ENCODE measurements around the gene LAMA1.

LAMA1 gene

DNA sequence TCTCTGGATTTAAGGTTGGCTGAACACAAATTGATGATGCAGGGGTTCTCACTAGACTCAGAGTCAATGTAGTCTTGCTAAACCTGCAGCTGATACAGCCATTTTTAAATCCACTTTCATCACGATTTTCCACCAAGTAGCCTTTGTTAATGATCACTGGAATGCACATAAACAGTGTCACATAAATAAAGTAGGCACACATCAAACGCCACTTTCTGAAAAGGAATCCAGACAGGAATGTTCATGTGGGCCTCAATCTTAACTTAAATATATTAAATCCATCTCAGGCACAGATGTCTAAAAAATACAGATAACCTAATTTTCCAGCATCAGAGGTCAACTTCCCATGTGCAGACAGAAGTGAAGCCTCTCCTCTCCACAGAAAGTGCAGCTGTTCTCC, 58.3 kb downstream of the LAMA1 start:
- H3F3A ChIP-seq (ENCODE audit: low read depth): no peaks in the 10 kb centered on the region

DNA sequence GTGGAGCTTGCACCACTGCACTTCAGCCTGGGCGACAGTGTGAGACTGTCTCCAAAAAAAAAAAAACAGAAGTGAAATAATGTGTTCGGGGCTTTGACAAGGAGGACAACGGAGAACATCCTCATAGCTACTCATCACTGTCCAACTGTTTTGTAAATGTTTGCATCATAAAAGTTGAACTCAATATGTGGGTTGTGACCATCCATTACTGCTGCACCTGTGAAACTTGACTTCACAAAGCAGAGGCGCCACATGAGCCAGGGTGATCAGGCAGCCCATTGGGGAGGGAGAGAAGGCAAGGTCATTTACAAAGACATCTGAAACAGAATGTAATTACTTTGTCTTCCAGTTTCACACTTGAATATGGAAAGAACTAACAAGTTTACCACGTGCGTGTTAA, 61.6 kb downstream of the LAMA1 start:
- no peaks in the 10 kb centered on the region for H3K27me3 ChIP-seq (ENCODE audit: insufficient read depth, low read length, poor library complexity, severe bottlenecking)
- H3K4me3 ChIP-seq (ENCODE audit: low read length, poor library complexity, severe bottlenecking): no peak overlapping the region
- no peaks in the 10 kb centered on the region for H3K36me3 ChIP-seq (ENCODE audit: insufficient read depth, low read length)
- no peaks in the 10 kb centered on the region for H3K9me2 ChIP-seq (replicated peaks; ENCODE audit: low read depth, low read length)
- no peak overlapping the region for H3K4me2 ChIP-seq (ENCODE audit: low read depth, low read length, poor library complexity, severe bottlenecking)
- TF ChIP-seq, protein P1, sequence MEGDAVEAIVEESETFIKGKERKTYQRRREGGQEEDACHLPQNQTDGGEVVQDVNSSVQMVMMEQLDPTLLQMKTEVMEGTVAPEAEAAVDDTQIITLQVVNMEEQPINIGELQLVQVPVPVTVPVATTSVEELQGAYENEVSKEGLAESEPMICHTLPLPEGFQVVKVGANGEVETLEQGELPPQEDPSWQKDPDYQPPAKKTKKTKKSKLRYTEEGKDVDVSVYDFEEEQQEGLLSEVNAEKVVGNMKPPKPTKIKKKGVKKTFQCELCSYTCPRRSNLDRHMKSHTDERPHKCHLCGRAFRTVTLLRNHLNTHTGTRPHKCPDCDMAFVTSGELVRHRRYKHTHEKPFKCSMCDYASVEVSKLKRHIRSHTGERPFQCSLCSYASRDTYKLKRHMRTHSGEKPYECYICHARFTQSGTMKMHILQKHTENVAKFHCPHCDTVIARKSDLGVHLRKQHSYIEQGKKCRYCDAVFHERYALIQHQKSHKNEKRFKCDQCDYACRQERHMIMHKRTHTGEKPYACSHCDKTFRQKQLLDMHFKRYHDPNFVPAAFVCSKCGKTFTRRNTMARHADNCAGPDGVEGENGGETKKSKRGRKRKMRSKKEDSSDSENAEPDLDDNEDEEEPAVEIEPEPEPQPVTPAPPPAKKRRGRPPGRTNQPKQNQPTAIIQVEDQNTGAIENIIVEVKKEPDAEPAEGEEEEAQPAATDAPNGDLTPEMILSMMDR (conservative IDR thresholded peaks at IDR 0.05; ENCODE audit: low read length): no peak
- TF ChIP-seq EZH2phosphoT487 (IDR thresholded peaks at IDR 0.05; ENCODE audit: borderline replicate concordance): no peak
- no peak overlapping the region for H3K9ac ChIP-seq (ENCODE audit: low read depth, low read length, poor library complexity, severe bottlenecking)
- no peaks in the 10 kb centered on the region for H3K79me2 ChIP-seq (ENCODE audit: insufficient read depth, low read length)
- no peaks in the 10 kb centered on the region for H4K20me1 ChIP-seq (ENCODE audit: insufficient read depth, low read length, poor library complexity, severe bottlenecking)
- H3K4me1 ChIP-seq (ENCODE audit: insufficient read depth, low read length, poor library complexity, severe bottlenecking): no peaks in the 10 kb centered on the region
- H3F3A ChIP-seq (ENCODE audit: low read depth): no peaks in the 10 kb centered on the region
- no peak overlapping the region for H2AFZ ChIP-seq (ENCODE audit: low read length)
- H3K9me3 ChIP-seq (ENCODE audit: insufficient read depth, low read depth, low read length): no peaks in the 10 kb centered on the region

More for the DNA sequence above, 58.3 kb downstream of the LAMA1 start:
- no peak overlapping the region for H3K9ac ChIP-seq (ENCODE audit: low read depth, low read length, poor library complexity, severe bottlenecking)
- H3K4me2 ChIP-seq (ENCODE audit: low read depth, low read length, poor library complexity, severe bottlenecking): no peak overlapping the region
- H3K9me2 ChIP-seq (replicated peaks; ENCODE audit: low read depth, low read length): no peaks in the 10 kb centered on the region
- H3K79me2 ChIP-seq (ENCODE audit: insufficient read depth, low read length): no peaks in the 10 kb centered on the region
- H3K27me3 ChIP-seq (ENCODE audit: insufficient read depth, low read length, poor library complexity, severe bottlenecking): no peaks in the 10 kb centered on the region
- no peaks in the 10 kb centered on the region for H3K4me1 ChIP-seq (ENCODE audit: insufficient read depth, low read length, poor library complexity, severe bottlenecking)
- no peak for TF ChIP-seq EZH2phosphoT487 (IDR thresholded peaks at IDR 0.05; ENCODE audit: borderline replicate concordance)
- TF ChIP-seq, protein P1 (conservative IDR thresholded peaks at IDR 0.05; ENCODE audit: low read length): no peak
- H3K4me3 ChIP-seq (ENCODE audit: low read length, poor library complexity, severe bottlenecking): no peak overlapping the region
- no peak overlapping the region for H2AFZ ChIP-seq (ENCODE audit: low read length)
- H3K36me3 ChIP-seq (ENCODE audit: insufficient read depth, low read length): no peaks in the 10 kb centered on the region
- H3K9me3 ChIP-seq (ENCODE audit: insufficient read depth, low read depth, low read length): no peaks in the 10 kb centered on the region
- no peaks in the 10 kb centered on the region for H4K20me1 ChIP-seq (ENCODE audit: insufficient read depth, low read length, poor library complexity, severe bottlenecking)

DNA sequence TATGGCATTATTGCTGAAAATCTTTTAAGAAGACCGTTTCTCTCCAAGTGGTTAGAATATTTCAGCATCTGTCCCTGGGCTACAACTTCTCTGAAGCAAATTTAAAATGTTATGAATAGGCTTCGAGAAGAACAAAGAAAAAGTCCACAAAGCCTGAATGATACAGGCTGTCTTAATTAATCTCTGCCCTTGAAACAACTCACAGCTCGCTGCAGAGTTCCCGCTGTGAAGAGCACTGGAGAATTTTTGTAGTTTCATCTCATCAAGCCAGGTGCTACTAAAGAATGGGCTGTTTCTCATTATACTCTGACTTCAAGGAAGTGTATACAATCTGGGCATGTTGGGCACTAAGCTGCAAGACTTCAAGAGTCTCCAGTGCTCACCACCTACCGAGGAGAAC, 67.6 kb downstream of the LAMA1 start:
- H4K20me1 ChIP-seq (ENCODE audit: insufficient read depth, low read length, poor library complexity, severe bottlenecking): no peaks in the 10 kb centered on the region
- H3K36me3 ChIP-seq (ENCODE audit: insufficient read depth, low read length): no peaks in the 10 kb centered on the region
- H3K79me2 ChIP-seq (ENCODE audit: insufficient read depth, low read length): no peaks in the 10 kb centered on the region
- H3K27me3 ChIP-seq (ENCODE audit: insufficient read depth, low read length, poor library complexity, severe bottlenecking): no peaks in the 10 kb centered on the region
- H3K4me3 ChIP-seq (ENCODE audit: low read length, poor library complexity, severe bottlenecking): no peak overlapping the region
- no peaks in the 10 kb centered on the region for H3K4me1 ChIP-seq (ENCODE audit: insufficient read depth, low read length, poor library complexity, severe bottlenecking)
- no peaks in the 10 kb centered on the region for H3K9me3 ChIP-seq (ENCODE audit: insufficient read depth, low read depth, low read length)
- no peak for TF ChIP-seq EZH2phosphoT487 (IDR thresholded peaks at IDR 0.05; ENCODE audit: borderline replicate concordance)
- TF ChIP-seq, protein P1 (conservative IDR thresholded peaks at IDR 0.05; ENCODE audit: low read length): no peak
- no peaks in the 10 kb centered on the region for H3K9me2 ChIP-seq (replicated peaks; ENCODE audit: low read depth, low read length)
- H3K9ac ChIP-seq (ENCODE audit: low read depth, low read length, poor library complexity, severe bottlenecking): no peak overlapping the region
- no peak overlapping the region for H2AFZ ChIP-seq (ENCODE audit: low read length)
- no peaks in the 10 kb centered on the region for H3F3A ChIP-seq (ENCODE audit: low read depth)
- H3K4me2 ChIP-seq (ENCODE audit: low read depth, low read length, poor library complexity, severe bottlenecking): no peak overlapping the region

Data from Loucy (cell line).